ENCODE measurements around the gene RGS6. TPM values are rescaled to one million over a fixed set of nuclear protein-coding genes. Genes with fewer than 3 reads are reported as not detected.

Gene RGS6
- total RNA-seq, 1 donor from 2014 or later: not detected

DNA sequence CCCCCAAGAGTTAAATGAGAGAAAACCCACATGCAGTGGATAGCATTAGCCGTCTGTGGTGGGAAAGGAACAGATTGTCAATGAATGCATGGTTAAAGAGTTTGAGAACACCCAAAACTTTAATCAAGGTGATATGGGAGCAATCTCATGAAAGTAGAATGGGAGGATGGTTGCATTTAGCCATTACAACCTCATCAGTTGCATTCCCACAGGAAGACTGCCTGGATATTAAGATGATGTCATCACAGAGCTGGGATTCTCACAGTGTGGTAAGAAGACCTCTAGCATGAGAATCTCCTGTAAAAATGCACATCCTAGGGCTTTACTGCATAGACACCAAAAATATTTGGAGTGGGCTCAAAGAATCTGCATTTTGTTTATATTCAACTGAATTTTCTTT is 284.9 kb downstream of the RGS6 start:
- peaks cover 17% of the 10 kb centered on the region for H3K9me3 Mint-ChIP-seq
- no peaks in the 10 kb centered on the region for H3K36me3 Mint-ChIP-seq (ENCODE audit: low read depth)
- POLR2A ChIA-PET: no interaction called here
- ATAC-seq (ENCODE audit: low read depth): no peak
- no peaks in the 10 kb centered on the region for H3K4me1 Mint-ChIP-seq
- H3K27ac Mint-ChIP-seq: no peak overlapping the region
- CTCF ChIA-PET: no interaction called here
- intact Hi-C loops (cut with micrococcal nuclease): no loop called here
- TF ChIP-seq, protein P1, sequence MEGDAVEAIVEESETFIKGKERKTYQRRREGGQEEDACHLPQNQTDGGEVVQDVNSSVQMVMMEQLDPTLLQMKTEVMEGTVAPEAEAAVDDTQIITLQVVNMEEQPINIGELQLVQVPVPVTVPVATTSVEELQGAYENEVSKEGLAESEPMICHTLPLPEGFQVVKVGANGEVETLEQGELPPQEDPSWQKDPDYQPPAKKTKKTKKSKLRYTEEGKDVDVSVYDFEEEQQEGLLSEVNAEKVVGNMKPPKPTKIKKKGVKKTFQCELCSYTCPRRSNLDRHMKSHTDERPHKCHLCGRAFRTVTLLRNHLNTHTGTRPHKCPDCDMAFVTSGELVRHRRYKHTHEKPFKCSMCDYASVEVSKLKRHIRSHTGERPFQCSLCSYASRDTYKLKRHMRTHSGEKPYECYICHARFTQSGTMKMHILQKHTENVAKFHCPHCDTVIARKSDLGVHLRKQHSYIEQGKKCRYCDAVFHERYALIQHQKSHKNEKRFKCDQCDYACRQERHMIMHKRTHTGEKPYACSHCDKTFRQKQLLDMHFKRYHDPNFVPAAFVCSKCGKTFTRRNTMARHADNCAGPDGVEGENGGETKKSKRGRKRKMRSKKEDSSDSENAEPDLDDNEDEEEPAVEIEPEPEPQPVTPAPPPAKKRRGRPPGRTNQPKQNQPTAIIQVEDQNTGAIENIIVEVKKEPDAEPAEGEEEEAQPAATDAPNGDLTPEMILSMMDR (IDR thresholded peaks at IDR 0.05): no peak
- H3K27me3 Mint-ChIP-seq: no peaks in the 10 kb centered on the region
- DNase-seq: no peak
- no peak overlapping the region for H3K4me3 Mint-ChIP-seq

DNA sequence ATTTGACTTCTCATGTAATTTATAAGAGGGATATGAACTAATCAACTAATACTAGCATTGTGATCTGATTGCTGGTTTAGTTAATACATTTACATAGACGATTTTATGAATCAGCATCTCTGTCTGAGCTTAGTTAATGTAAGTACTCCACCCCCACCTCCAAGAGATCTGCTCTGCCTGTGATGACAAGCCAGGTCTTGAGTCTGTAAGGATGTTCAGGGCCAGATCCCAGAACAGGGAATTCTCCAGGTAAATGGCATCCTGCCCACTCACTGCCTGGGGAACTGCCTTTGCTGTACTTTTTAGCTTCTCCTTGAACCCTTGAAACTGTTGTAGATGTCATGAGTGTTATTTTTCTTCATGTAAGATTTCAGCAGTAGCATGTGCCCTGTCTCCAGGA is 289.8 kb downstream of the RGS6 start:
- no peaks in the 10 kb centered on the region for H3K36me3 Mint-ChIP-seq (ENCODE audit: low read depth)
- no peaks in the 10 kb centered on the region for H3K4me1 Mint-ChIP-seq
- H3K9me3 Mint-ChIP-seq: peaks cover 13% of the 10 kb centered on the region
- TF ChIP-seq, protein P1 (IDR thresholded peaks at IDR 0.05): no peak
- H3K27ac Mint-ChIP-seq: no peak overlapping the region
- ATAC-seq (ENCODE audit: low read depth) (no peak), DNase-seq (no peak)
- ChIA-PET POLR2A (no interaction called here), CTCF (no interaction called here)
- intact Hi-C loops (cut with micrococcal nuclease): no loop called here
- H3K4me3 Mint-ChIP-seq: no peak overlapping the region
- H3K27me3 Mint-ChIP-seq: no peaks in the 10 kb centered on the region

DNA sequence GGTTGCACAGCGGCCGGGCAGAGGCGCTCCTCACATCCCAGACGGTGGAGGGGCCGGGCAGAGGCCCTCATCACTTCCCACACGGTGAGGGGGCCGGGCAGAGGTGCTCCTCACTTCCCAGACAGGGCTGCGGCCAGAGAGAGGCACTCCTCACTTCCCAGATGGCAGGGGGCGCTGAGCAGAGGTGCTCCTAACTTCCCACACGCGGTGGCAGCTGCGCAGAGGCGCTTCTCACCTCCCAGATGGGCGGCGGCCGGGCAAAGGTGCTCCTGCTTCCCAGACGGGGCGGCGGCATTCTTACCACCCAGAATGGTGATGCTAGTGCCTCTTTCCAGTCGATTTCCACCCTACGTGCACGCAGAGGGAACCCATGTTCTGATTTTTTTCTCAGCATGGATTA is 304.4 kb downstream of the RGS6 start:
- H3K36me3 Mint-ChIP-seq (ENCODE audit: low read depth): no peaks in the 10 kb centered on the region
- intact Hi-C loops (cut with micrococcal nuclease): no loop called here
- H3K4me1 Mint-ChIP-seq: no peaks in the 10 kb centered on the region
- ATAC-seq (ENCODE audit: low read depth) (no peak), DNase-seq (no peak)
- ChIA-PET CTCF (no interaction called here), POLR2A (no interaction called here)
- TF ChIP-seq, protein P1 (IDR thresholded peaks at IDR 0.05): no peak
- H3K4me3 Mint-ChIP-seq: no peak overlapping the region
- peaks cover 12% of the 10 kb centered on the region for H3K27me3 Mint-ChIP-seq
- no peaks in the 10 kb centered on the region for H3K9me3 Mint-ChIP-seq
- H3K27ac Mint-ChIP-seq: no peak overlapping the region

DNA sequence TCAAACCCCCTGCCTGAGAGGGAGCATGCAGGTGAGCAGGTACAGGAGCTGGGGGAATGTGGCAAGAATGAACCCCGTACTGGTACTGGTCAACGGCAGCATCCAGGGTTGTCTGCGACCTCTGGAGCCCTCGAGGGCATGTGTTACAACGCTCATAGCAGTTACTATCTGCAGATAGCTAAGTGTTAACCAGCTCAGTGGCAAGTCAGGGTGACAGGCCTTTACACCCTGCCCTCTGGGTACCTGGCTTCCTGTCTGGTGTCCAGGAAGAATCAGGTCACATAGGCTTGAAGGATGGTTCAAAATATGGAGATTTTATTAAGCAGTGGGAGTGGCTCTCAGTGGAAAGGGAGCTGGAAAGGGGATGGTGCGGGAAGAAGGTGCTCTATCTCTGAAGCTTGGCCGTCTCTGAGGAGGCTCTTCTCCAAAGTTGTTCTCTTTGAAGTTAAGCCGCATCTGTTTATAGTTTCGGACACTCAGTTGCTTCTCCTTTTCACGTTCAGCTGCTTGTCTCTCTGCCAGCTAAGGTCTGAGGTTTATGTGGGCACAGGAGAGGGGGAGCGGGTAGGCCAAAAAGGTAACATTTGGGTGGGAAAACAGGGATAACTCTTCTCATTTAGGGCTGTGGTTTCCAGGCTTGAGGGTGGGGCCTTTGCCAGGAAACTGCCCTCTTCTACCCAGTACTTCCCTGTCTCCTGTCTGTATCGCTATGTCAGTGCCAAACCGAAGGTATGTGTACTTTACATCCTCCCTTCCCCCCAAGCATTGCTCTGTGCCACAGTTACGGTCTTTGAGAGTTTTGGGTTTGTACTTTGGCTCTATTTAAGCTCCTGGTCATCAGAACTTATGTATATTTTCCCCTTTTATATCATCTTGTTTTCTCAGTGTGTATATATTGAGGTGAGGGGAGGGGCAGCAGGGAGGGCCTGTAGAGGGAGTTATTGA is 305.8 kb downstream of the RGS6 start:
- ChIA-PET POLR2A (no interaction called here), CTCF (no interaction called here)
- Mint-ChIP-seq H3K27me3 (peaks cover 12% of the 10 kb centered on the region), H3K4me1 (no peaks in the 10 kb centered on the region), H3K27ac (no peak overlapping the region), H3K4me3 (no peak overlapping the region), H3K9me3 (no peaks in the 10 kb centered on the region), H3K36me3 (ENCODE audit: low read depth) (no peaks in the 10 kb centered on the region)
- intact Hi-C loops (cut with micrococcal nuclease): no loop called here
- ATAC-seq (ENCODE audit: low read depth) (no peak), DNase-seq (no peak)
- TF ChIP-seq, protein P1 (IDR thresholded peaks at IDR 0.05): no peak

DNA sequence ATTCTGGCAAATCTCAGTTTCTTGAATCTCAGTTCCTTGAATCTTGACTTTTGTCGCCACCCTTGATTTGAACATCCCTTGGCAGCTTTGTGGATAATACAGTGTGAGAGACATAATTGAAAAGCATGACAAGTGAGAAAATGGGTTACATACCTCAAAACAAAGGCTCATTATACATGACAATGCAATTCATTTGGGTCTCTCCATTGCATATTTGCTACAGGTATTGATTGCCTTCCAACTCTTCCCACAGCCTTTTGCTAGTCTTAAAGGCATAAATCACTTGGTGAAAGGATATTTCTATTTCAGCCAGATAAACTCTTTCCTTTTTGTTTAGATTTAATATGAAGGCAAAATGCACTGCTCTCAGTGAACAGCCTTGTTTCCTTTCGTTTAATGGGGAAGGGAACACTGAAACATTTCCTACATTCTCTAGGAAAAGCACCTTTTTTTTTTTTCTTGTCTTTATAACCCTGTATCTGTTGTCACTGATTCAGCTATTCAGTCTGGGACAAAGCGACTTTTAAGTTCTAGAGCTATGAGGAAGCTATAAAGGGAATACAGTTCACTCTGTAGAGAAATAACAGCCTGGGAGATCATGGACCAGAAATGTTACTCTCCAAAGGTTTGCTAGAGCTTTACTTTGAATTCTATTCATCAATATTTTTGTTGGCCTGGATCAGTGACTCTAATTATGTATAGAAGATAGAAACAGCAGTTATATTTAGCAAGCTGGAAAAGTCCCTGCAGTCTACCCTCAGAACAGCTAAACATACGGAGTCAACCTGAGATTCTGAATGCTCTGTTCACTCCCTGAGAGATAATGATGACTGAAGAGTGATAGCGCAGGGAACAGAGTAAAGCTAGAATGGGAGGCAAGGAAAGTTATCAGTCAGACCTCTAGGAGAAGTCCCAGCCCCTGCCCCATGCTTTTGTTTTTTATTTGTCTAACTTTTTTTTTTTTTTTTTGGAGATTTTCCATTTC is 311.4 kb downstream of the RGS6 start:
- TF ChIP-seq, protein P1 (IDR thresholded peaks at IDR 0.05): no peak
- Mint-ChIP-seq H3K36me3 (ENCODE audit: low read depth) (no peaks in the 10 kb centered on the region), H3K27me3 (peaks cover 32% of the 10 kb centered on the region), H3K27ac (no peak overlapping the region), H3K9me3 (peaks cover 7% of the 10 kb centered on the region), H3K4me1 (no peaks in the 10 kb centered on the region), H3K4me3 (no peak overlapping the region)
- ChIA-PET POLR2A (no interaction called here), CTCF (no interaction called here)
- DNase-seq (no peak), ATAC-seq (ENCODE audit: low read depth) (no peak)
- intact Hi-C loops (cut with micrococcal nuclease): no loop called here
